Activated effector memory CD4-positive, alpha-beta T cell treated with Interleukin-2 at 50 U/mL for 16 hours (primary cell): ENCODE data around the gene TFAP2E.
"Not testable (repeated sequence)": the region's sequence is repeated elsewhere in the genome, so short reads cannot be mapped to it uniquely, and the experiment has no call there.

ENCODE experiments used
- DNase-seq: peaks from one replicate; pipeline ENCODE4 v3.0.0-alpha.2; 2020

The TFAP2E gene

DNA sequence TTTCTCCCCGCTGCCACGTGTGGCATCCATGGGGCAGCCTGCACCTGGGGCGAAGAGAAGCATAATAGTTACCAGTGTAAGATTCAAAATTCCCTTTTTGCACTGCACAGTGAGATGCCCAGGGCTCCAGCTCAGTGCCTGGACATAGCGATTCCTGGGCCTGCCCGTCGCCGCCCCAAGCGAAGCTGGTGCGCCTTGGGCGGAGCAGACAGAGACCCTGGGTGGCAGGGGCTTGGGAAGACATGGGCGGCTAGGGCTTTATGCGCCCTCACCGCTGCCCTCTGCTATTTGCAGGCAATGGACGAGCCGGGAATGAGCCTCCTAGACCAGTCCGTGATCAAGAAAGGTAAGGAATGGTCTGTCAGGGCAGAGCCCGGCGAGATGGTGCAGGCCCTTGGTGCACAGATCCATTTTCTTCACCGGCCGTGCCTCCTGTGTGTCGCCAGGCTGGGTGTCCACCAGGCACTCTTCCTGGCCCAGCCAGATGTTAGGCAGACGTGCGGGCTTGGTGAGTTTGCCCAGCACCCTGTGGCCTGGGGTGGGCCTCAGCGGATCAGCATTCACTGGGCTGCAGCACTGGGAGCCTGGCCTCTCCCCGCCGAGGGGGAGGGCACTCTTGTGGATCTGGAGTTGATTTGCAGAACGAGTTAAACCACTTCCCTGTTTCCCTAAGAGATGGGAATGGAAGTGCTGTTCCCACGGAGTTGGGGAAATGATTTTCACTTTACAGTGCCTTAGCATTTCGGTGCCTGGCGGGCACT lies 1.7 kb downstream of the TFAP2E start:
- DNase-seq, result no peak

- DNase-seq, result no peak
These were observed 2.4 kb downstream of the TFAP2E start for GRCh38 chr1:35575416-35575958.

DNA sequence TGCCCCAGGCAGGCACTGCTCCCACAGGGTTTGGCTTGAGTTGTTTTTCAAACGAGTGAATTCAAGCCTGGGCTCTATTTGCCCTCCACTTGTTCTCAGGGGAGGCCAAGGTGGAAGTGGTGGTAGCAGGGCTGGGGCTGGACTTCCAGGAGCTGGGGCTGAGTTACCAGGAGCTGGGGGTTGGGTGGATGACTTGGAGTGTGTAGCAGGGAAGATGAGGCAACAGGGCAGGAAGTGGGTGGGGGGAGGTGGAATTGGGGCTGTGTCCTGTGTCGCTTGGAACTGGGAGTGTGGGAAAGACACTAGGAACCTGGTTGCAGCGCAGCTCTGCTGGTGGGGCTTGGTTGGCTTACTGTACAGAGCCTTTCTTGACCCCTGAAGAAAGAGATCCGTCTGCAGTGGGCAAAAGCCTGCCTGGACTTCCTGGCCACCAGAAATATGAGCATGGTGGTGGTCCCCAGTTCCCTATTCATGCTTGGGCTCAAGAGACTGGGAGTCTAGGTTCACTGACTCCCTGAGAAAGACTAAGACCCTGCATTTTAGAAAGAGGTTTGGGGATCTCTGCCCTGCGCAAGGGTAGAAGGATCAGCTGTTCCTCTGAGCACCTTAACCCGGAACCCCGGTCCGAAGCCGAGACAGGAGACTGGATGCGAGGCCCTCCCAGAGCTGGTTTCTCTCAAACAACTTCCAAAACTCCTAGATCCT lies 3.1 kb downstream of the TFAP2E start:
- DNase-seq, result no peak

GRCh38 chr1:35576766-35577070 lies 3.6 kb downstream of the TFAP2E start:
- not testable (repeated sequence) for DNase-seq

DNA sequence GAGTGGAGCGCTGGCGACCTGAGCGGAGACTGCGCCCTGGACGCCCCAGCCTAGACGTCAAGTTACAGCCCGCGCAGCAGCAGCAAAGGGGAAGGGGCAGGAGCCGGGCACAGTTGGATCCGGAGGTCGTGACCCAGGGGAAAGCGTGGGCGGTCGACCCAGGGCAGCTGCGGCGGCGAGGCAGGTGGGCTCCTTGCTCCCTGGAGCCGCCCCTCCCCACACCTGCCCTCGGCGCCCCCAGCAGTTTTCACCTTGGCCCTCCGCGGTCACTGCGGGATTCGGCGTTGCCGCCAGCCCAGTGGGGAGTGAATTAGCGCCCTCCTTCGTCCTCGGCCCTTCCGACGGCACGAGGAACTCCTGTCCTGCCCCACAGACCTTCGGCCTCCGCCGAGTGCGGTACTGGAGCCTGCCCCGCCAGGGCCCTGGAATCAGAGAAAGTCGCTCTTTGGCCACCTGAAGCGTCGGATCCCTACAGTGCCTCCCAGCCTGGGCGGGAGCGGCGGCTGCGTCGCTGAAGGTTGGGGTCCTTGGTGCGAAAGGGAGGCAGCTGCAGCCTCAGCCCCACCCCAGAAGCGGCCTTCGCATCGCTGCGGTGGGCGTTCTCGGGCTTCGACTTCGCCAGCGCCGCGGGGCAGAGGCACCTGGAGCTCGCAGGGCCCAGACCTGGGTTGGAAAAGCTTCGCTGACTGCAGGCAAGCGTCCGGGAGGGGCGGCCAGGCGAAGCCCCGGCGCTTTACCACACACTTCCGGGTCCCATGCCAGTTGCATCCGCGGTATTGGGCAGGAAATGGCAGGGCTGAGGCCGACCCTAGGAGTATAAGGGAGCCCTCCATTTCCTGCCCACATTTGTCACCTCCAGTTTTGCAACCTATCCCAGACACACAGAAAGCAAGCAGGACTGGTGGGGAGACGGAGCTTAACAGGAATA lies 4.2 kb downstream of the TFAP2E start:
- DNase-seq, result peak; percentile 61

DNA sequence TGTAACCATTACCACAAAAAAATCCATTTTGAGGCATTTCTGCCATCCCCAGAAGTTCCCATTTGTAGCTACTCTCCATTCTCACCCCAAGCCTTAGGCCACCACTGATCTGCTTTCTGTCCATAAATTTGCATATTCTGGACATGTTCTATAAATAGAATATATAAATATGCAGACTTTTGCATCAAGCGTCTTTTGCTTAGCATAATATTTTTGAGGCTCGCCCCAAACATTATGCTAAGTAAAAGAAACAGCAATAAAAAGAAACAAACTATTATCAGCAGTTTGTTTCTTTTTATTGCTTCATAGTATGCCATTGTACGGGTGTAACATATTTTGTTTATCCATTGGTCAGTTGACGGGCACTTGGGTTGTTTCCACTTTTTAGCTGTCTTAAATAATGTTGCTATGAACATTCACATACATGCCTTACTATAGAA lies 7.9 kb downstream of the TFAP2E start:
- DNase-seq, result no peak

DNA sequence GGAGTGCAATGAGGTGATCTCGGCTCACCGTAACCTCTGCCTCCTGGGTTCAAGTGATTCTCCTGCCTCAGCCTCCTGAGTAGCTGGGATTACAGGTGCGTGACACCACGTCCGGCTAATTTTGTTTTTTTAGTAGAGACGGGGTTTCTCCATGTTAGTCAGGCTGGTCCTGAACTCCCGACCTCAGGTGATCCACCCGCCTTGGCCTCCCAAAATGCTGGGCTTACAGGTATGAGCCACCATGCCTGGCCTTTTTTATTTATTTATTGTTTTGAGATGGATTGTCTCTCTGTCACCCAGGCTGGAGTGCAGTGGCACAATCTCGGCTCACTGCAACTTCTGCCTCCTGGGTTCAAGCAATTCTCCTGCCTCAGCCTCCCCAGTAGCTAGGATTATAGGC lies 8.5 kb downstream of the TFAP2E start:
- not testable (repeated sequence) for DNase-seq

DNA sequence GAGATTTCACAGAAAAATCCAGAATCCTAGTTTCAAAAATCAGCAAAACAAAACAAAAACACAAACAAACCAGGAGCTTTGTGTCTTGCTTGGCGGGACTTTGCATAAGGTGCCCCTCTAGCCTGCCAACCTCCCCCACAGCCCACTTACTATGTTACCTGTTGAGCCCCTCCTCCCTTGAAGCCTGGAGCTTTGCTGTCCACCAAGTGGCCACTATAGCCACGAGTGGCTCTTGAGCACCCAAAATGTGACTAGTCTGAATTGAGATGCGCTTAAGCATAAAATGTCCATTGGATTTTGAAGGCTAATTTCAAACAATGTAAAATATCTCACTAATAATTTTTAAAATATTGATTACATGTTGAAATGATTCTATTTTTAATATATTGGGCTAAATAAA lies 12.2 kb downstream of the TFAP2E start:
- no peak for DNase-seq

GRCh38 chr1:35585805-35586204 lies 12.7 kb downstream of the TFAP2E start:
- DNase-seq, result not testable (repeated sequence)

GRCh38 chr1:35586808-35587207 lies 13.7 kb downstream of the TFAP2E start:
- DNase-seq, result no peak

DNA sequence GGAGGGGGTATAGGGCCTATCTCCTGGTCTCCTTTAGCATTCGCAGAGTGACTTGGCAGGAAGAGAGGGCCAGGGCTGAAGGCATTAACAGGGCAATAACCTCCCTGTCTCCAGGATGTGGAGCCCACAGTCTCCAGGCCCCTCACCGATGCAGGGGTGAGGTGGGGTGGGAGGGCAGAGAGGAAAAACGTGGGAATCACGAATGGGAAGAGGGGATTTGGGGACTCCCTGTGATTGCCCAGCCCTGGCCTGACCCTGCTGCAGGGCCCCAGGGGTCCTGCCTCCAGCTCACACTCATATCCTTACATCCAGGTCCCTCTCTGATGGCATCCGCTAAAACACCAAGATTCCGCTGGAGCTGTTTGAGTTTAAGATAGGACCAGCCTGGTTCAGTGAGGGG lies 14.6 kb downstream of the TFAP2E start:
- no peak for DNase-seq

GRCh38 chr1:35588197-35588910 lies 15.2 kb downstream of the TFAP2E start:
- DNase-seq, result no peak

DNA sequence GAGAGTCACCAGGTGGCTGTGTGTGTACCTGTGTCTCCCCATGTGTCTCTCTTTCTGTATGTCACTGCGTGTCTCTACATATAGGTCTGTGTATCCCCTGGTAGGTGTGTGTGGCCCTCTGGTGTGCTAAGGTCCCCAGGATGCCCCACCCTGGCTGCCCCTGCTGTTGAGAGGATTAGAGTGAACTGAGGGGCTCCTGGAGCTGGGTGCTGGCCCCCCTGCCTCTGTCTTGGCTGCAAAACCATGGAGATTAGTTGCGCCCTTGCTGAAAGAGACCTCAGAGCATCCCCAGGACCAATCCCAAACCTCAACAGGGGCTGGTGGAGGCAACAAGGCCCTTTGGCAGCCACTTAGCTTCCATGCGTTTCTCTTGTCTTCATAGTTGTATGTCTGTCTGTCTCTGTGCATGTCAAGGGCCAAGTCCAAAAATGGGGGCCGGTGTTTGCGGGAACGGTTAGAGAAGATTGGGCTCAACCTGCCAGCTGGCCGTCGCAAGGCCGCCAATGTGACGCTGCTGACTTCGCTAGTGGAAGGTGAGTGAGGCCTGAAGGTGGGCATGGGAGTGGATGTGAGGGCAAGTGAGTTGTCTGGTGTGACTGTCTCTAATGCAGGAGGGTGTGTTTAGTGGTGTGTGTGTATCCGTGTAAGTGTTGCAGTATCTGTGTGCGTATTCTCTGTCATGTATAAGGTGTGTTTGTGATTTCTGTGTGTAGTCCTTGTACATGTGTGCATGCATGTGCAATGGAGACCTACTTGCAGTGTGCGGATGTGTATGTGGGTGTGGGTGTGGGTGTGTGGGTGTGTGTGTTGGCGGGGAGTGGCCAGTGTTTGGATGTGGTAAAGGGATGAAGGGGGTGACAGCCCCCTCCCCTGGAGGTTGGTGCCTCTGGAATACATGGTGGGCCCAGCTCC lies 16.7 kb downstream of the TFAP2E start:
- no peak for DNase-seq

- no peak for DNase-seq
These were observed 17.4 kb downstream of the TFAP2E start for GRCh38 chr1:35590476-35591040.

DNA sequence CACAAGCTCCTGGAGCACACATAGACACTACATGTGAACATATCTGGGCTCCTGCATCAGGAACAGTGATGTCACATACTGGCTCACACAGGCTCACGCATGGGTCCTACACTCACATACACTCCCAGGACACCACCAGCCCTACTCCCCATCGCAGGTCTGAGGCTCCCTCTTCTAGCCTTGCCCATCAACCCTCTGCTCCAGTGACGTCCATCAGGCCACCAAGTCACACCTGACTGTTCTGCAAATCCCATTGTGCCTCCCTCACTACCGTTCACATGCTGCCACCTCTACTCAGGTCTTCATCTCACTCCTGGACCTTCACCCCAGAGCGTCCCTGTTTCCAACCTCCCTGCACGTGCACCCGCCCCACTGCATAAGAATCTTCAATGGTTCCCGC lies 18.1 kb downstream of the TFAP2E start:
- no peak for DNase-seq

- DNase-seq, result no peak
These were observed 20.1 kb downstream of the TFAP2E start for GRCh38 chr1:35592991-35593769.

GRCh38 chr1:35594005-35594760 lies 21.1 kb downstream of the TFAP2E start:
- DNase-seq, result no peak

DNA sequence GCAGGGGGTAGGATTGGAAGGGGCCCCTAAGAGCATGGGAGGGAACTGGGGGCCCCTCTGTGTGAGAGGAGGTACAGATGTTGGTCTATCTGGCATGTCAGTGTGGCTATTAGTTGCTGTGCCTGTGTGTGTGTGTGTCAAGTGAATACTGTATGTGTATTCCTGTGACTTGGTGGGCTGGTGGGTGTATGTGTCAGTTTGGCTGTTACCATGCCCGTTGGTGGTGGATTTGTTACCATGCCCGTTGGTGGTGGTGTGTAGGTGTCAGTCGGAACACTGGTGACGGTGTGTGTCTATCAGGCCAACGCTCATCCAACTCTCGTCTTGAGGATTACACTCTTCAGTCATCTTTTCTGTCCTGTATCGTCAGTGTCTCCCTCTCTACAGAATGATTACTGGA lies 22.6 kb downstream of the TFAP2E start:
- DNase-seq, result no peak

- DNase-seq, result no peak
These were observed 24.8 kb downstream of the TFAP2E start for GRCh38 chr1:35597870-35598269.

DNA sequence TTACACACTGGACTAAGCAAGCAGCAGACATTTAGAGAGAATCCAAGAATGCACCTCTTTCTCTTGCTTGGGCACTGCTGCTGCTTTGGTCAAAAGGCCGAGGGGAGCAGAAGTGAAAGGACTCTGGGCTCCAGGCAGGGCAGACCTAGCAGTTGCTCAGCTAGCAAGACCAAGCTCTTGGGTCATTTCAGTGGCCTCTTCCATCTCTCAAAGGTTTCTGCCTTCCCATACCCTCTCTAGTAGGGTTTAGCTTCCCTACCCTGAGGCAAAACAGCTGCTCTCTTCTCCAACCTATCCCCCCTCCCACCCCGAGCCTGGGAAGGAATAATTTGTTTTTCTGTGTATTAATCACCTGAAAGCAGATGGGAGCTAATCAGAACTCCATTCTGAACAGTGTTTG lies 25.8 kb downstream of the TFAP2E start:
- DNase-seq, result no peak
